Inflammatory macrophage treated with lipopolysaccharide for 1 hour (primary cell): ENCODE data around the gene HPN.
"Not testable (repeated sequence)": the region's sequence is repeated elsewhere in the genome, so short reads cannot be mapped to it uniquely, and the experiment has no call there.

Experiments used
- DNase-seq, 2 donors: peaks; one replicate each; pipeline ENCODE4 v3.0.0-alpha.2; 2020 to 2022

HPN gene

GRCh38 chr19:35009424-35010415 lies 31.8 kb upstream of the HPN start:
- DNase-seq: no peak

DNA sequence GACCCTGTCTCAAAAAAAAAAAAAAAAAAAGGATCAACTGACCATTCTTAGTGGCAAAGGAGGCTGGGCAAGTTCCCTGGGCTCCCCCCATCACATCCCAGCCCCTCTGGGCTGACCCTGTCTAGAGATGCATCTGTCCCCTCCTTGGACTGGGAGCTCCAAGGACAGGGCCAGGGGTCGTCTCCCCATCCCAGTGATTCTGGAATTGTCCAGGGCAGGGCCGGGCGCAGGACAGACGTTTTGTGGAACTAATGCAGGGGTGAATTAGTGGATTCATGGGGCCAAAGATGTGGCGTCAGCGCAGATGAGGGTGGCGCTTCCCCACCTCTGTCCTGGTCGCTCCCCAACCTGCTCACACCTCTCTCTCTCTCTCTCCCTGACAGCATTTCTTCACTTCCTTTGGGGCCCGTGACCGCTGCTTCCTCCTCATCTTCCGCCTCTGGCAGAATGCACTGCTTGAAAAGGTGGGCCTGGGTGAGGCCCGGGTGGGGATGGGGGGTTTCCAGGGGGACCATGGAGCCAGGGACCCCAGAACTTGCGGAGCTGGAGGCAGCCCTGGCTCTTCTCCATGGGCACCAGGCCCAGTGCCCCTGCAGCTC lies 30.3 kb upstream of the HPN start:
- no peak for DNase-seq

DNA sequence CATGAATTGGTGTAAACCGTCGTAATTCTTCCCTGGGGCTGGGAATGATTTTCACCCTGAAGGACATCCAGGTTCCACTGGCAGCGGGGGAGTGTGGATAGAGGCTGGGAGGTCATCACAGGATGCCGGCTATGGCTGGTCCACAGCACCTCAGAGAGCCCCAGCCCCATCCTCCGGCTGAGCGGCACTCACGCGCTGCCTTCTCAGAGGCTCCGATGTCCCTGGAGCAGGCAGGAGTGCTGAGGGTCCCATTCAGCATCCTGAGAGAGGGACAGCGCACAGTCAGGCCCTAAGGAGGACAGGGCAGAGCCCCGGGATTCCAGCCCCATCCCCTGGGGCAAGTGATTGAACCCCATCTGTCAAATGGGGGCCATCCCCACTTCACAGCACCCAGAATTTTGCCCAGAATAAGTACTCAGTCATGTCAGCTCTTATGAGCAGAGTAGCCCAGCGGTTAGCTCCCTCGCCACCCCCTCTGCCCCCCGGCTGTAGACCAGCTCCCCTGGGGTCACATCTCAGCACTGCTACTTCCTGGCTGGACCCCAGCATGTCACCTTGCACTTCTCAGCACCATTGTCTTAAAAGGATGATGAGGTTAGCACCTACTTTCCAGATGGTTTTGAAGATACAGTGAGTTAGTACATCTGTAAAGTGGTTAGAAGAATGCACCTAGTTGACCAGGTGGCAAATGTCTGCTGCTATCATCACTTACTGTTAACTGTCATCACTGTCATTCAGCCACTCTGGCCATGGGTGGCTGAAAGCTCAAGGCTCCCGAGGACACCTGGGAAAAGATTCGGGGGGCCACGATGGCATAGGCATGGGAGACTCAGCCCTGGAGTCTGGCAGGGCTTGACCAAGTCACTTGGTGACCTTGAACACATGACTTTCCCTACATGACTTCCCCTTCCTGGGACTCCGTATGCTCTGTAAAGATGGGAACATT lies 29.5 kb upstream of the HPN start:
- DNase-seq: no peak

GRCh38 chr19:35013041-35013819 lies 28.3 kb upstream of the HPN start:
- peak; percentile 73 to 90 for DNase-seq

DNA sequence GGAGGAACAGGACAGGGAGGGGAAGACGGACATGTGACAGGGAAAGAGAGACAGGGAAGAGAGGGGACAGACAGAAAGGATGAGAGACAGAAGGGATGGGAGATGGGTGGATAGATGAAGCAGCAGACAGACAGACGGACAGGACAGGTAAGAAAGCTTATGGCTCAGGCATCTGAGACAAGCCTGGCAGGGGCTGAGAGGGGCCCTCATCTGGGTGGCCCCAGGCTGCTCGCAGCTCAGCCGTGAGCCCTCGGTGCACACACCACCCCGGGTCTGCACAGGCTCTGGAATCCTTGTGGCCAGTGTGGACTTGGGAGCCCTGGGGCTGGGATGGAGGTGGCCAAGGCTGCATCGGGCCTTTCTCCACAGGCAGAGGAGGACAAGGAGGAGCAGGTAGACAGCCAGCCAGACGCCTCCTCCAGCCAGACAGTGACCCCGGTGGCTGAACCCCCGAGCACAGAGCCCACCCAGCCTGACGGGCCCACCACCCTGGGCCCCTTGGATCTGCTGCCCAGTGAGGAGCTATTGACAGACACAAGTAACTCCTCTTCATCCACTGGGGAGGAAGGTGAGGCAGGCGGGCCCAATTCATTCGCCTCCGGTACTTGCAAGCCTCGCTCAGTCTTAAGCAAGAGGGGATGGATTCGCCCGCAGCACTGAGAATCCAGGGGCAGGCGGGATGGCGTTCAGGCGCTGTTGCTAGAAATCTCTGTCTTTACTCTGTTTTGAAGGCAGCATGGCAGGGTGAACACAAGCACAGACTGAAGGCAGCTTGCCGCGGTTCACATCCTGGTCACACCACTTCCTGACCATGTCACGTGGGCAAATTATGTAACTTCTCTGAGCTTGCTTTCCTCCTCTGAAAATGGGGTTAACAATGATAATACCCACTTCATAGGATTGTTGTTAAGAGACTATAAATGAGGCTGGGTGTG lies 27.4 kb upstream of the HPN start:
- peak; percentile 45 to 69 for DNase-seq

GRCh38 chr19:35014774-35015173 lies 26.7 kb upstream of the HPN start:
- not testable (repeated sequence) for DNase-seq

- DNase-seq: no peak
Measured at GRCh38 chr19:35015270-35015953, 26.1 kb upstream of the HPN start.

DNA sequence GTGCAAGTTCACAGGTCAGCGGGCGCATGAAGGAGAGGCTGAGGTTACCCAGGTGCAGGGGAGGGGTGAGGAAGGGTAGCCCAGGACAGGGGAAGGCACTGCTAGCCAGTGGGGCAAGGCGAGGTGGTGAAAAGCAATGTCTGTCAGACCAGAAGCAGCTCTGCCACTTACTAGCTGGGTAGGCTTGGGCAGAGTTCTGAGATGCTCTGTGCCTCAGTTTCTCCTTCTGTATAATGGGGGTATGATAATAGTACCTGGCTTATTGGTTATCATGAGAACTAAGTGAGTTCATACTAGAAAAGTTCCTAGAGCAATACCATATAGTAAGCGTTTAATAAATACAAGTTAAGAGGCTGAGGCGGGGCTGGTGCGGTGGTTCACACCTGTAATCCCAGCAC lies 25.6 kb upstream of the HPN start:
- DNase-seq: no peak

DNA sequence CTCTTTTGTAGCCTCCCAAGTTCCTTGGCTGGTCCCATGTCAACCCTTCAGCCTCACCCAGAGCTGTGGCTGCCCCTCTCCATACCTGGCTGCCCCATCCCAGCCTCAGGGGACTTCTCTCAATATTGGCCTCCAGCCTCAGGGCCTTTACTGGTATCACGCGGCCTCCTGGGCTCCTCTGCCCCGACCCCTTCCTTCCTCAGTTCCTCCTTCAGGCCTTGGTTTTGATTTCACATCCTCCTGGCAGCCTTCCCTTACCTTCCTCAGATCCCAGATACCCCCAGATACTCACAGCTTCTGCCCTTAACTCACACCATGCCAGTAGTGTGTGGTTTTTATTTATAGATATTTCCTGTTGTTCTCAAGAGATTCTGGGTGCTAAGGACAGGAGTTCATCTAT lies 24.0 kb upstream of the HPN start:
- DNase-seq: no peak

DNA sequence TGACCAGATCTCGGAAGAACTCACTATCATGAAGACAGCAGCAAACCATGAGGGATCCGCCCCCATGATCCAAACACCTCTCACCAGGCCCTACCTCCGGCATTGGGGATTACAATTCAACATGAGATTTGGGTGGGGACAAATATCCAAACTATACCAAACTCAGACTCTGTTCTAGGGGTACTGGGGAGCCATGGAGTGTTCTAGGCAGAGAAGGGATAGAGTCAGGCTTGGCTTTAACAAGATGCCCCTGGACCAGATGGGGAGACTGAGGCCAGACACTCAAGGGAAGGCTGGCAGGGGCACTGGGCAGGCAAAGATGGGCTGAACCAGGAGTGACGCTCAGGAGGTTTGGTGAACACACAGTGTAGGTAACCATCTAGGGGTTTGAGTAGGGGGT lies 23.1 kb upstream of the HPN start:
- DNase-seq: no peak

GRCh38 chr19:35019144-35019543 lies 22.4 kb upstream of the HPN start:
- DNase-seq: no peak

GRCh38 chr19:35021016-35021415 lies 20.5 kb upstream of the HPN start:
- DNase-seq: no peak

DNA sequence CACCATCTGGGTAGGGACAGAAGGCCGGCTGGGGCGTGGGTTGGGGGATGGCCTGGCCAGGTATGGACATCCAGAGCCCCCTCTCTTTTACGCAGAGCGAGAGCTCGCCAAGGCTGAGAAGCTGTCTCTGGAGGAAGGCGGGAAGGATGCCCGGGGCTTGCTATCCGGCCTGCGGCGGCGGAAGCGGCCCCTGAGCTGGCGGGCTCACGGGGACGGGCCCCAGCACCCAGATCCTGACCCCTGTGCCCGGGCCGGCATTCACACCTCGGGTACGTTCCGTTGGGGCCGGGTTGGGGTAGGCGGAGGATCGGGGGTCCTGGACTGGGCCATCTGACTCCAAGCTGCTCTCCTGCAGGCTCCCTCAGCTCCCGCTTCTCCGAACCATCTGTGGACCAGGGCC lies 19.9 kb upstream of the HPN start:
- DNase-seq: no peak

- no peak for DNase-seq
Measured at GRCh38 chr19:35022460-35022859, 19.1 kb upstream of the HPN start.

- DNase-seq: peak; percentile 47 to 53
Measured at GRCh38 chr19:35023428-35023827, 18.1 kb upstream of the HPN start.

- DNase-seq: no peak
Measured at GRCh38 chr19:35024095-35024494, 17.4 kb upstream of the HPN start.

DNA sequence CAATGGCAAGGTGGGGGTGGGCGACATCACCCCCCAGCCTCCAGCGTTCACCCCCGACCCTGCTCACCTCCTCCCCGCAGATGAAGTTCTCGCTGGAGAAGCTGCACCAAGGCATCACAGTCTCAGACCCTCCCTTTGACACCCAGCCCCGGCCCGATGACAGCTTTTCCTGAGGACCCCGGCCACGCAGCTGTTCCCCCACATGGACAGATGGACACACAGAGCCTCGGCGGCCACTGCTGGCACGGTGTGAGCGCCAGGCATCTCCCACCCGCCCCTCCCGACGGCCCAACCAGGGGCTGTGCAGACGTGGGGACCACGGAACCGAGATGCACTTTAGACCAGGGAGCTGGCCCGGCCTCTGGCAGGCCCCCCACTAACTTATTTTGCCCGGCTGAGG lies 15.6 kb upstream of the HPN start:
- no peak for DNase-seq

GRCh38 chr19:35026418-35026817 lies 15.1 kb upstream of the HPN start:
- DNase-seq: peak; percentile 74 to 77

- DNase-seq: no peak
Measured at GRCh38 chr19:35027009-35027408, 14.5 kb upstream of the HPN start.

DNA sequence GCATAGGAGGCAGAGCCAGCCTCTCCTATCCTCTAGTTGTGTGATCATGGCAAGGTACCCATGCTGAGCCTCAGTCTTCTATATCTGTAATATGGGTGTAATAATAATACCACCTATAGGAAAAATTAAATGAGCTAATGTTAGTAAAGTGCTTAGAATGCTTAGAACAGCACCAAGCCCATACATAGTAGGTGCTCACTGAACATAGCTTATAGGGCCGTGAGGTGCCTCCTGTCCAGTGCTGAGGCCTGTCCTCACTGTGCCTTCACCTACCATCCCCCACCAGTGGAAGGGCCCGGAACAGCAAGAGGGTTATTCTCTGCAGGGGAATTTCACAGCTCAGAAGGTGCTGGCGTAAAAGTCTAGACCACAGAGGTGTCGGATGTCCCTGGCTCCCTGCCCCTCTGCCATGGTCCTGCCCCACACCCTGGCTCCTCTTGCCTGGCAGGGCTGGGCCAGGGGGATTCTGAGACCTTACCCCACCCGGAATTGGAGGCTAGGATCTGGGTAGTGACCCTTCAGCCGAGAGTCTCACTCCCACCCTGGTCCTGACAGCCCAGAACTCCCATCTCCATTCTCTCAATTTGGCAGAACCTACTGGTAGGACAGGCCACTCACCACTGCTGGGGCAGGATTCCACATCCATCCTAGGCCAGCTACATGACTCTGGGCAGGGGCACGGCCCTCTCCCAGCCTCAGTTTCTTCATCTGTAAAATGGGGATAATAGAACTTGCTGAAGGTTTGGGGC lies 13.5 kb upstream of the HPN start:
- no peak for DNase-seq
